Measurements from ENCODE around the gene KRTAP4-5. TPM values are rescaled to one million over a fixed set of nuclear protein-coding genes. Genes with fewer than 3 reads are reported as not detected.
"Not testable (repeated sequence)": the region's sequence is repeated elsewhere in the genome, so short reads cannot be mapped to it uniquely, and the experiment has no call there.

Gene KRTAP4-5
- not detected for polyA plus RNA-seq (2013, experiment 1 of 2)
- polyA plus RNA-seq (2013, experiment 2 of 2), result not detected

GRCh38 chr17:41149652-41149985 lies at the start of gene KRTAP4-5:
TSS of gene KRTAP4-5 (minus strand) at chr17:41149825. CDS start at chr17:41149767, 58 bp downstream.
- no peak within 1 kb of the TSS for H3K9ac ChIP-seq (ENCODE audit: low read length)
- no peak within 1 kb of the TSS for H2AFZ ChIP-seq (ENCODE audit: low read depth, low read length)
- no peak within 1 kb of the TSS for H3K27ac ChIP-seq (ENCODE audit: low read length, poor library complexity, severe bottlenecking)
- H2BK15ac ChIP-seq (ENCODE audit: low read depth, poor library complexity, severe bottlenecking), result no peak within 1 kb of the TSS
- DNase-seq, result no peak
- no peak within 1 kb of the TSS for H3K4me3 ChIP-seq (ENCODE audit: insufficient read depth in 1 of 2, low read depth in 1 of 2, low read length in 2 of 2)
- no peak within 1 kb of the TSS for H2BK120ac ChIP-seq (ENCODE audit: low read depth, low read length)
- no peak within 1 kb of the TSS for H2AK5ac ChIP-seq (ENCODE audit: low read length, severe bottlenecking)
- H3K4ac ChIP-seq (ENCODE audit: low read depth in 1 of 2, low read length in 2 of 2), result no peak within 1 kb of the TSS
- H3K27me3 ChIP-seq (ENCODE audit: control insufficient read depth in 1 of 2, insufficient read depth in 1 of 2, low read length in 2 of 2), result no peaks in the 10 kb centered on the region
- no peak within 1 kb of the TSS for H2BK5ac ChIP-seq (ENCODE audit: low read depth, low read length, poor library complexity, severe bottlenecking)
- H4K91ac ChIP-seq (ENCODE audit: low read length), result no peak within 1 kb of the TSS
- H3K18ac ChIP-seq (ENCODE audit: low read depth in 1 of 2, low read length in 2 of 2), result no peak within 1 kb of the TSS
- no peak within 1 kb of the TSS for H4K8ac ChIP-seq (ENCODE audit: low read length)
- no peaks in the 10 kb centered on the region for H3K36me3 ChIP-seq (ENCODE audit: control insufficient read depth in 1 of 2, insufficient read depth in 2 of 2, low read depth in 1 of 2, low read length in 2 of 2)
- no peaks in the 10 kb centered on the region for H3K9me3 ChIP-seq (ENCODE audit: control insufficient read depth, low read length)
- H2BK12ac ChIP-seq (ENCODE audit: low read length in 2 of 2), result no peak within 1 kb of the TSS
- WGBS, result 47% methylated on average over 2 of the region's 2 CpGs
- H3K23ac ChIP-seq (ENCODE audit: low read length in 2 of 2), result no peak within 1 kb of the TSS
- no peak within 1 kb of the TSS for H3K4me2 ChIP-seq (ENCODE audit: low read length, poor library complexity, severe bottlenecking)
- no peaks in the 10 kb centered on the region for H3K4me1 ChIP-seq (ENCODE audit: control insufficient read depth, insufficient read depth, low read depth, low read length)
- no peak within 1 kb of the TSS for H3K14ac ChIP-seq (ENCODE audit: low read length in 2 of 2)
- no peaks in the 10 kb centered on the region for H3K79me1 ChIP-seq (replicated peaks; ENCODE audit: low read length, poor library complexity, severe bottlenecking)

DNA sequence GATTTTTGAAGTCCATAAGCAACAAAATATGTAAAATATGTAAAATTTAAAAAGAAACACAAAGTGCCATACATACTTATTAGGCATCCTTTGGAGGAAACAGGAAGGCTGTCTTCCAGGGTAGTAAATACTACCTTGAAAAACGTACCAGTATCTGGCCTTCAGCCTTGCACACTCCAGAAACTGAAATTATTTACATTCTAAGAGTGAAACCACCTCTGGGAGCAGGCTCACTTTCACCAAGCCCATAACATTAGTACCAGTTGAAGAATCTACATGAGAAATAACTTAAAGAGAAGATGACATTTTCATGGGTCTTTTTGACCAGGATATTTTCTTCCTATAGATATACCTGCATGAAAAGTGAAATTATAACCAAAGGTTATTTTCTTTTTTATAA lies 46.4 kb upstream of the KRTAP4-5 start:
- no peak overlapping the region for H4K8ac ChIP-seq (ENCODE audit: low read length)
- no peak overlapping the region for H3K18ac ChIP-seq (ENCODE audit: low read depth in 1 of 2, low read length in 2 of 2)
- H3K4ac ChIP-seq (ENCODE audit: low read depth in 1 of 2, low read length in 2 of 2), result no peak overlapping the region
- H3K4me2 ChIP-seq (ENCODE audit: low read length, poor library complexity, severe bottlenecking), result no peak overlapping the region
- 38% methylated on average over 1 of the region's 1 CpG for WGBS
- H3K27ac ChIP-seq (ENCODE audit: low read length, poor library complexity, severe bottlenecking), result no peak overlapping the region
- no peaks in the 10 kb centered on the region for H3K79me1 ChIP-seq (replicated peaks; ENCODE audit: low read length, poor library complexity, severe bottlenecking)
- no peak overlapping the region for H3K23ac ChIP-seq (ENCODE audit: low read length in 2 of 2)
- no peak overlapping the region for H2BK12ac ChIP-seq (ENCODE audit: low read length in 2 of 2)
- no peak overlapping the region for H2AK5ac ChIP-seq (ENCODE audit: low read length, severe bottlenecking)
- DNase-seq, result no peak
- H3K9ac ChIP-seq (ENCODE audit: low read length), result no peak overlapping the region
- H3K4me3 ChIP-seq (ENCODE audit: insufficient read depth in 1 of 2, low read depth in 1 of 2, low read length in 2 of 2), result no peak overlapping the region
- no peak overlapping the region for H4K91ac ChIP-seq (ENCODE audit: low read length)
- peaks cover 7% of the 10 kb centered on the region for H3K9me3 ChIP-seq (ENCODE audit: control insufficient read depth, low read length)
- H2AFZ ChIP-seq (ENCODE audit: low read depth, low read length), result no peak overlapping the region
- no peak overlapping the region for H2BK120ac ChIP-seq (ENCODE audit: low read depth, low read length)
- H2BK15ac ChIP-seq (ENCODE audit: low read depth, poor library complexity, severe bottlenecking), result no peak overlapping the region
- no peak overlapping the region for H2BK5ac ChIP-seq (ENCODE audit: low read depth, low read length, poor library complexity, severe bottlenecking)
- no peak overlapping the region for H3K14ac ChIP-seq (ENCODE audit: low read length in 2 of 2)
- H3K36me3 ChIP-seq (ENCODE audit: control insufficient read depth in 1 of 2, insufficient read depth in 2 of 2, low read depth in 1 of 2, low read length in 2 of 2), result no peaks in the 10 kb centered on the region
- H3K4me1 ChIP-seq (ENCODE audit: control insufficient read depth, insufficient read depth, low read depth, low read length), result no peaks in the 10 kb centered on the region
- no peaks in the 10 kb centered on the region for H3K27me3 ChIP-seq (ENCODE audit: control insufficient read depth in 1 of 2, insufficient read depth in 1 of 2, low read length in 2 of 2)

DNA sequence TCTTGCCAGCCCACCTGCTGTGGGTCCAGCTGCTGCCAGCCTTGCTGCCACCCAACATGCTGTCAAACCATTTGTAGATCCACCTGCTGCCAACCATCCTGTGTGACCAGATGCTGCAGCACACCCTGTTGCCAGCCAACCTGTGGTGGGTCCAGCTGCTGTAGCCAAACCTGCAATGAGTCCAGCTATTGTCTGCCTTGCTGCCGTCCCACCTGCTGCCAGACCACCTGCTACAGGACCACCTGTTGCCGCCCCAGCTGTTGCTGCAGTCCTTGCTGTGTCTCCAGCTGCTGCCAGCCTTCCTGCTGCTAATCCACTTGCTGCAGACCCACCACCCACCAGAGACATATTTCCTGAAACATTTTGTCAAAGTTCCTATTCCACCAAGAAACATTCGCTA lies 40.7 kb upstream of the KRTAP4-5 start:
- Histone ChIP-seq H4K91ac (ENCODE audit: low read length) (no peak overlapping the region), H3K27me3 (ENCODE audit: control insufficient read depth in 1 of 2, insufficient read depth in 1 of 2, low read length in 2 of 2) (no peaks in the 10 kb centered on the region), H3K9me3 (ENCODE audit: control insufficient read depth, low read length) (no peaks in the 10 kb centered on the region), H3K4ac (ENCODE audit: low read depth in 1 of 2, low read length in 2 of 2) (no peak overlapping the region), H2BK12ac (ENCODE audit: low read length in 2 of 2) (no peak overlapping the region), H3K79me1 (replicated peaks; ENCODE audit: low read length, poor library complexity, severe bottlenecking) (no peaks in the 10 kb centered on the region), H3K4me3 (ENCODE audit: insufficient read depth in 1 of 2, low read depth in 1 of 2, low read length in 2 of 2) (no peak overlapping the region), H2AK5ac (ENCODE audit: low read length, severe bottlenecking) (no peak overlapping the region), H3K4me2 (ENCODE audit: low read length, poor library complexity, severe bottlenecking) (no peak overlapping the region), H4K8ac (ENCODE audit: low read length) (no peak overlapping the region), H2BK15ac (ENCODE audit: low read depth, poor library complexity, severe bottlenecking) (no peak overlapping the region), H3K27ac (ENCODE audit: low read length, poor library complexity, severe bottlenecking) (no peak overlapping the region), H2BK5ac (ENCODE audit: low read depth, low read length, poor library complexity, severe bottlenecking) (no peak overlapping the region), H3K36me3 (ENCODE audit: control insufficient read depth in 1 of 2, insufficient read depth in 2 of 2, low read depth in 1 of 2, low read length in 2 of 2) (no peaks in the 10 kb centered on the region), H2AFZ (ENCODE audit: low read depth, low read length) (no peak overlapping the region), H3K4me1 (ENCODE audit: control insufficient read depth, insufficient read depth, low read depth, low read length) (peaks cover 6% of the 10 kb centered on the region), H3K23ac (ENCODE audit: low read length in 2 of 2) (no peak overlapping the region), H3K14ac (ENCODE audit: low read length in 2 of 2) (no peak overlapping the region), H2BK120ac (ENCODE audit: low read depth, low read length) (no peak overlapping the region), H3K9ac (ENCODE audit: low read length) (no peak overlapping the region), H3K18ac (ENCODE audit: low read depth in 1 of 2, low read length in 2 of 2) (no peak overlapping the region)
- WGBS, result 85% methylated on average over 3 of the region's 3 CpGs
- no peak for DNase-seq

- not testable (repeated sequence) for H3K4me1 ChIP-seq (ENCODE audit: control insufficient read depth, insufficient read depth, low read depth, low read length); H3K14ac ChIP-seq (ENCODE audit: low read length in 2 of 2); H3K4me2 ChIP-seq (ENCODE audit: low read length, poor library complexity, severe bottlenecking); H3K27me3 ChIP-seq (ENCODE audit: control insufficient read depth in 1 of 2, insufficient read depth in 1 of 2, low read length in 2 of 2); H2BK120ac ChIP-seq (ENCODE audit: low read depth, low read length); H3K23ac ChIP-seq (ENCODE audit: low read length in 2 of 2); H3K9me3 ChIP-seq (ENCODE audit: control insufficient read depth, low read length); H2AK5ac ChIP-seq (ENCODE audit: low read length, severe bottlenecking); H3K9ac ChIP-seq (ENCODE audit: low read length); H3K36me3 ChIP-seq (ENCODE audit: control insufficient read depth in 1 of 2, insufficient read depth in 2 of 2, low read depth in 1 of 2, low read length in 2 of 2); H2BK15ac ChIP-seq (ENCODE audit: low read depth, poor library complexity, severe bottlenecking); H3K4ac ChIP-seq (ENCODE audit: low read depth in 1 of 2, low read length in 2 of 2); H3K18ac ChIP-seq (ENCODE audit: low read depth in 1 of 2, low read length in 2 of 2); H4K8ac ChIP-seq (ENCODE audit: low read length); DNase-seq; H2BK5ac ChIP-seq (ENCODE audit: low read depth, low read length, poor library complexity, severe bottlenecking); H4K91ac ChIP-seq (ENCODE audit: low read length); H2BK12ac ChIP-seq (ENCODE audit: low read length in 2 of 2); H3K27ac ChIP-seq (ENCODE audit: low read length, poor library complexity, severe bottlenecking); H2AFZ ChIP-seq (ENCODE audit: low read depth, low read length); H3K4me3 ChIP-seq (ENCODE audit: insufficient read depth in 1 of 2, low read depth in 1 of 2, low read length in 2 of 2); H3K79me1 ChIP-seq (replicated peaks; ENCODE audit: low read length, poor library complexity, severe bottlenecking)
- WGBS, result 52% methylated on average over 1 of the region's 1 CpG
These were observed 40.3 kb upstream of the KRTAP4-5 start, which contains the start of gene KRTAP9-1 for GRCh38 chr17:41189837-41190318. TSS of gene KRTAP9-1 (plus strand) at chr17:41189887. CDS start at chr17:41189887, 0 bp downstream.
